Thyroid gland (tissue), 4 donors: ENCODE results near the gene ASF1B.

Experiments used
- CTCF ChIP-seq, 6 experiments: fragments of 200-600 bp in 3 of 6; fragments of 450-650 bp in 3 of 6; sonication (generic) in 3 of 6; IDR thresholded peaks; one replicate each; pipeline ENCODE4 v1.5.1; 2016 to 2019; ENCODE audit warnings: antibody characterized with exemption in 6 of 6, mild to moderate bottlenecking in 2 of 6, inconsistent platforms in 1 of 6, moderate library complexity in 1 of 6
- POLR2A ChIP-seq, 2 donors: fragments of 450-650 bp; IDR thresholded peaks; one replicate each; pipeline ENCODE4 v1.6.1; 2017; ENCODE audit warnings: antibody characterized with exemption in 2 of 2, mild to moderate bottlenecking in 2 of 2, moderate library complexity in 1 of 2

GRCh38 chr19:14090509-14091080 is 45.8 kb downstream of the ASF1B start, which contains the start of gene SAMD1:
- TF ChIP-seq POLR2A (IDR thresholded peaks at IDR 0.05) (no peak), CTCF (IDR thresholded peaks at IDR 0.05) (no peak)
